HepG2 (cell line): ENCODE results near the gene ITPR1.

ENCODE experiments used
- ZNF282 ChIP-seq: fragments of 450-650 bp; IDR thresholded peaks from 2 replicates; pipeline ENCODE4 v1.6.1; 2018; ENCODE audit not compliant: partially characterized antibody
- TF ChIP-seq, protein P1 (sequence below): sonication (generic); formaldehyde crosslinking; IDR thresholded peaks from 2 replicates; pipeline ENCODE4 v1.5.0; 2020; ENCODE audit warnings: mild to moderate bottlenecking, missing genetic modification reagents, moderate library complexity

DNA sequence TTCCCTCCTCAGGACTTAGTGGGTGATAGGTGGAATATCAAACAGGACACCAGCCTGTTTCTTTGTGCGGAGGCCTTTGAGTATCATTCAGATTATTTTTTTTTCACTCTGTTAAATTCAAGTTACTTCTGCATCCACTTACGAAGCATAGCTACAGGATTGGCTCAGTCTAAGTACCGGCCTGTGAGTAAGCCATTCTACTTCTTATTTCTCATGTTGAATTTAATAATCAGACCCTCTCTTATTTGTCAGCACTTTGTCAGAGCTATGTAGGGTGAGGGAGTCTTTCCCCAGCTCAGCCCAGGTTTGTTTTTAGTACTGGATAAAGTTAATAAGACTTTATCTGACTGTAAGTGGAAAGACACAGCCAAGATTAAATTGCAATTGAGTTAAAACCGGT is 54.7 kb downstream of the ITPR1 start:
- TF ChIP-seq, protein P1, sequence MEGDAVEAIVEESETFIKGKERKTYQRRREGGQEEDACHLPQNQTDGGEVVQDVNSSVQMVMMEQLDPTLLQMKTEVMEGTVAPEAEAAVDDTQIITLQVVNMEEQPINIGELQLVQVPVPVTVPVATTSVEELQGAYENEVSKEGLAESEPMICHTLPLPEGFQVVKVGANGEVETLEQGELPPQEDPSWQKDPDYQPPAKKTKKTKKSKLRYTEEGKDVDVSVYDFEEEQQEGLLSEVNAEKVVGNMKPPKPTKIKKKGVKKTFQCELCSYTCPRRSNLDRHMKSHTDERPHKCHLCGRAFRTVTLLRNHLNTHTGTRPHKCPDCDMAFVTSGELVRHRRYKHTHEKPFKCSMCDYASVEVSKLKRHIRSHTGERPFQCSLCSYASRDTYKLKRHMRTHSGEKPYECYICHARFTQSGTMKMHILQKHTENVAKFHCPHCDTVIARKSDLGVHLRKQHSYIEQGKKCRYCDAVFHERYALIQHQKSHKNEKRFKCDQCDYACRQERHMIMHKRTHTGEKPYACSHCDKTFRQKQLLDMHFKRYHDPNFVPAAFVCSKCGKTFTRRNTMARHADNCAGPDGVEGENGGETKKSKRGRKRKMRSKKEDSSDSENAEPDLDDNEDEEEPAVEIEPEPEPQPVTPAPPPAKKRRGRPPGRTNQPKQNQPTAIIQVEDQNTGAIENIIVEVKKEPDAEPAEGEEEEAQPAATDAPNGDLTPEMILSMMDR (CRISPR knock-in tag): no peak
- TF ChIP-seq ZNF282: no peak
